GM19043 (cell line): Measurements from ENCODE around the gene MUC20.
"Not testable (repeated sequence)": the region's sequence is repeated elsewhere in the genome, so short reads cannot be mapped to it uniquely, and the experiment has no call there.

Experiments used
- ATAC-seq: cut with Tn5 transposase; IDR thresholded peaks from one replicate; pipeline ENCODE4 v1.9.1; 2021; ENCODE audit warnings: low read depth; ENCODE audit not compliant: unreplicated experiment

The MUC20 gene

GRCh38 chr3:195692354-195692685 is 28.5 kb upstream of the MUC20 start:
- no peak for ATAC-seq

GRCh38 chr3:195692781-195693427 is 27.9 kb upstream of the MUC20 start:
- no peak for ATAC-seq

GRCh38 chr3:195693428-195694216 is 27.2 kb upstream of the MUC20 start:
- no peak for ATAC-seq

- ATAC-seq = not testable (repeated sequence)
These were observed 26.3 kb upstream of the MUC20 start for GRCh38 chr3:195694217-195695076.

GRCh38 chr3:195696632-195697278 is 24.0 kb upstream of the MUC20 start:
- ATAC-seq = no peak

GRCh38 chr3:195697582-195698324 is 23.0 kb upstream of the MUC20 start:
- ATAC-seq = no peak

GRCh38 chr3:195698325-195698646 is 22.5 kb upstream of the MUC20 start:
- no peak for ATAC-seq

GRCh38 chr3:195698647-195699387 is 22.0 kb upstream of the MUC20 start:
- no peak for ATAC-seq

- ATAC-seq = no peak
These were observed 21.4 kb upstream of the MUC20 start for GRCh38 chr3:195699388-195699771.

- no peak for ATAC-seq
These were observed 20.9 kb upstream of the MUC20 start for GRCh38 chr3:195699860-195700259.

- ATAC-seq = no peak
These were observed 20.5 kb upstream of the MUC20 start for GRCh38 chr3:195700319-195700718.

- no peak for ATAC-seq
These were observed 19.5 kb upstream of the MUC20 start for GRCh38 chr3:195701042-195701915.

- ATAC-seq = no peak
These were observed 17.0 kb upstream of the MUC20 start for GRCh38 chr3:195703776-195704175.

GRCh38 chr3:195704433-195704999 is 16.3 kb upstream of the MUC20 start:
- no peak for ATAC-seq

- no peak for ATAC-seq
These were observed 15.4 kb upstream of the MUC20 start for GRCh38 chr3:195705081-195705991.

GRCh38 chr3:195708061-195708460 is 12.7 kb upstream of the MUC20 start:
- ATAC-seq = no peak
